ENCODE measurements around the gene PAIP2B.

PAIP2B gene

DNA sequence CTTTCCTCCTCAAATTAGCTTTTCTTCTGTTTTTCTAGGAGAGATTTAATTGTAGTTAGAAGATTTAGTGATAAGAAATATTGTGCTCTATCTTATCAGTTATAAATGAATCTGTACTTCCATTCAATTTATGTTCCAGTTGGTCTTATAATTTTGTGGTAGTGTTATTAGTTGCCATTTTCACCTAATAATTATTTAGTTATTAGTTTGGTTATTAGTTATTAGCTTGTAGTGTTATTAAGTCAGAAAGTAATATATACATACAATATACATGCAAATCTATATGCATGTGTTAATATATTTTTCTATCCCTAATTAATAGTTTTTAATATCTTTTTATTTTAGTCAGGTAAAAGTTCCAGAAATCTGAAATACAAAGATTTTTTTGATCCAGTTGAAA, 93.3 kb downstream of the PAIP2B start:
- H3K4me1 ChIP-seq (ENCODE audit: control insufficient read depth in 2 of 2, insufficient read depth in 2 of 2, low read length in 2 of 2) = peaks cover 12 to 13% of the 10 kb centered on the region in 2 donors
- H3K27ac ChIP-seq (ENCODE audit: low read depth in 2 of 2, low read length in 2 of 2) = no peak overlapping the region
- H3K4me3 ChIP-seq (ENCODE audit: low read length in 2 of 2) = no peak overlapping the region
- no peak overlapping the region for H3K9ac ChIP-seq (ENCODE audit: low read depth in 1 of 2, low read length in 2 of 2)
- H3K36me3 ChIP-seq (ENCODE audit: control insufficient read depth in 2 of 2, insufficient read depth in 2 of 2, low read length in 2 of 2) = peaks cover 21 to 36% of the 10 kb centered on the region in 2 donors
- H3K9me3 ChIP-seq (ENCODE audit: control insufficient read depth in 2 of 2, low read length in 2 of 2) = no peaks in the 10 kb centered on the region
- no peaks in the 10 kb centered on the region for H3K27me3 ChIP-seq (ENCODE audit: control insufficient read depth in 2 of 2, insufficient read depth in 2 of 2, low read length in 2 of 2)
